ENCODE results near the gene GRIN2B.

DNA sequence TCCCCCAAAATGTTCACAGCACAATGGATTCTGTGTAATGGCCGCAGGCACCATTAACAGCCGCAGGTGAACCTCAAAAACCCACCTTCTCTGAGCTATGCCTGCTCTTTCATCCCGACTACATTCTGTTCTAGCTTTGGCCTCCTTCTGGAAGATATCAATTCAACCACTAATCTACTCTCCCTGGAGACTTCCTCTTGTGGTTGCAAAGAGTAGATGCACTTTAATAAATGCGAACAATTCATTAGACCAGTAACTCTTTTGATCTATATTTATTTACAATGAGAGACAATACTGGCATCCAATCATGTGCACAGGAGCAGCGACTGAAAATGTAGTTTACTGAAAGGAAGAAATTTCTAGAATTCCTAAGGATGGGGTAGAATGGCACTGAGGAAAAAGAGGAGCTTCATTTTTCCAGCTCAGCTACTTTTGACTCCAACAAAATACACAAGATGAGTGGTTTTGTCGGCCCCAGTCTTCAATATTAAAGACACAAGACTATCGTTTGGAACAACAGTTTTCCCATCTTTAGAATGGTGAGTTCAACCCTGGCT is 5.3 kb downstream of the GRIN2B start:
- TF ChIP-seq, protein P1, sequence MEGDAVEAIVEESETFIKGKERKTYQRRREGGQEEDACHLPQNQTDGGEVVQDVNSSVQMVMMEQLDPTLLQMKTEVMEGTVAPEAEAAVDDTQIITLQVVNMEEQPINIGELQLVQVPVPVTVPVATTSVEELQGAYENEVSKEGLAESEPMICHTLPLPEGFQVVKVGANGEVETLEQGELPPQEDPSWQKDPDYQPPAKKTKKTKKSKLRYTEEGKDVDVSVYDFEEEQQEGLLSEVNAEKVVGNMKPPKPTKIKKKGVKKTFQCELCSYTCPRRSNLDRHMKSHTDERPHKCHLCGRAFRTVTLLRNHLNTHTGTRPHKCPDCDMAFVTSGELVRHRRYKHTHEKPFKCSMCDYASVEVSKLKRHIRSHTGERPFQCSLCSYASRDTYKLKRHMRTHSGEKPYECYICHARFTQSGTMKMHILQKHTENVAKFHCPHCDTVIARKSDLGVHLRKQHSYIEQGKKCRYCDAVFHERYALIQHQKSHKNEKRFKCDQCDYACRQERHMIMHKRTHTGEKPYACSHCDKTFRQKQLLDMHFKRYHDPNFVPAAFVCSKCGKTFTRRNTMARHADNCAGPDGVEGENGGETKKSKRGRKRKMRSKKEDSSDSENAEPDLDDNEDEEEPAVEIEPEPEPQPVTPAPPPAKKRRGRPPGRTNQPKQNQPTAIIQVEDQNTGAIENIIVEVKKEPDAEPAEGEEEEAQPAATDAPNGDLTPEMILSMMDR (IDR thresholded peaks at IDR 0.05) = no peak
- TF ChIP-seq POLR2AphosphoS5 (IDR thresholded peaks at IDR 0.05; ENCODE audit: low read depth, low read length) (no peak), YY1 (IDR thresholded peaks at IDR 0.05; ENCODE audit: low read depth) (no peak), RCOR1 (IDR thresholded peaks at IDR 0.05; ENCODE audit: low read length) (no peak), JUND (IDR thresholded peaks at IDR 0.05) (no peak), GABPA (IDR thresholded peaks at IDR 0.05; ENCODE audit: low read depth) (no peak), NRF1 (IDR thresholded peaks at IDR 0.05; ENCODE audit: low read depth, low read length) (no peak), SMC3 (IDR thresholded peaks at IDR 0.05; ENCODE audit: low read depth, low read length) (no peak), FOSL2 (IDR thresholded peaks at IDR 0.05; ENCODE audit: borderline replicate concordance, low read depth) (no peak), MEF2A (IDR thresholded peaks at IDR 0.05; ENCODE audit: borderline replicate concordance, low read depth) (no peak)
- TF ChIP-seq, protein P2, sequence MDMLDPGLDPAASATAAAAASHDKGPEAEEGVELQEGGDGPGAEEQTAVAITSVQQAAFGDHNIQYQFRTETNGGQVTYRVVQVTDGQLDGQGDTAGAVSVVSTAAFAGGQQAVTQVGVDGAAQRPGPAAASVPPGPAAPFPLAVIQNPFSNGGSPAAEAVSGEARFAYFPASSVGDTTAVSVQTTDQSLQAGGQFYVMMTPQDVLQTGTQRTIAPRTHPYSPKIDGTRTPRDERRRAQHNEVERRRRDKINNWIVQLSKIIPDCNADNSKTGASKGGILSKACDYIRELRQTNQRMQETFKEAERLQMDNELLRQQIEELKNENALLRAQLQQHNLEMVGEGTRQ (IDR thresholded peaks at IDR 0.05; ENCODE audit: borderline replicate concordance, low read depth, low read length) = no peak
- TF ChIP-seq, protein P3, sequence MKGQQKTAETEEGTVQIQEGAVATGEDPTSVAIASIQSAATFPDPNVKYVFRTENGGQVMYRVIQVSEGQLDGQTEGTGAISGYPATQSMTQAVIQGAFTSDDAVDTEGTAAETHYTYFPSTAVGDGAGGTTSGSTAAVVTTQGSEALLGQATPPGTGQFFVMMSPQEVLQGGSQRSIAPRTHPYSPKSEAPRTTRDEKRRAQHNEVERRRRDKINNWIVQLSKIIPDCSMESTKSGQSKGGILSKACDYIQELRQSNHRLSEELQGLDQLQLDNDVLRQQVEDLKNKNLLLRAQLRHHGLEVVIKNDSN (IDR thresholded peaks at IDR 0.05; ENCODE audit: borderline replicate concordance, low read depth) = no peak
- TF ChIP-seq, protein P4, sequence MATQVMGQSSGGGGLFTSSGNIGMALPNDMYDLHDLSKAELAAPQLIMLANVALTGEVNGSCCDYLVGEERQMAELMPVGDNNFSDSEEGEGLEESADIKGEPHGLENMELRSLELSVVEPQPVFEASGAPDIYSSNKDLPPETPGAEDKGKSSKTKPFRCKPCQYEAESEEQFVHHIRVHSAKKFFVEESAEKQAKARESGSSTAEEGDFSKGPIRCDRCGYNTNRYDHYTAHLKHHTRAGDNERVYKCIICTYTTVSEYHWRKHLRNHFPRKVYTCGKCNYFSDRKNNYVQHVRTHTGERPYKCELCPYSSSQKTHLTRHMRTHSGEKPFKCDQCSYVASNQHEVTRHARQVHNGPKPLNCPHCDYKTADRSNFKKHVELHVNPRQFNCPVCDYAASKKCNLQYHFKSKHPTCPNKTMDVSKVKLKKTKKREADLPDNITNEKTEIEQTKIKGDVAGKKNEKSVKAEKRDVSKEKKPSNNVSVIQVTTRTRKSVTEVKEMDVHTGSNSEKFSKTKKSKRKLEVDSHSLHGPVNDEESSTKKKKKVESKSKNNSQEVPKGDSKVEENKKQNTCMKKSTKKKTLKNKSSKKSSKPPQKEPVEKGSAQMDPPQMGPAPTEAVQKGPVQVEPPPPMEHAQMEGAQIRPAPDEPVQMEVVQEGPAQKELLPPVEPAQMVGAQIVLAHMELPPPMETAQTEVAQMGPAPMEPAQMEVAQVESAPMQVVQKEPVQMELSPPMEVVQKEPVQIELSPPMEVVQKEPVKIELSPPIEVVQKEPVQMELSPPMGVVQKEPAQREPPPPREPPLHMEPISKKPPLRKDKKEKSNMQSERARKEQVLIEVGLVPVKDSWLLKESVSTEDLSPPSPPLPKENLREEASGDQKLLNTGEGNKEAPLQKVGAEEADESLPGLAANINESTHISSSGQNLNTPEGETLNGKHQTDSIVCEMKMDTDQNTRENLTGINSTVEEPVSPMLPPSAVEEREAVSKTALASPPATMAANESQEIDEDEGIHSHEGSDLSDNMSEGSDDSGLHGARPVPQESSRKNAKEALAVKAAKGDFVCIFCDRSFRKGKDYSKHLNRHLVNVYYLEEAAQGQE (IDR thresholded peaks at IDR 0.05; ENCODE audit: low read depth, low read length) = no peak
